HepG2 (cell line): ENCODE data around the gene SC5D. TPM values are rescaled to one million over a fixed set of nuclear protein-coding genes. Genes with fewer than 3 reads are reported as not detected.

Experiments used
- AHR ChIP-seq: IDR thresholded peaks from 2 replicates; pipeline ENCODE4 v1.6.1; 2018; ENCODE audit warnings: missing genetic modification reagents, missing compliant biosample characterization
- ETV5 ChIP-seq: IDR thresholded peaks from 2 replicates; pipeline ENCODE4 v1.6.1; 2018; ENCODE audit warnings: missing biosample characterization, missing genetic modification reagents, inconsistent platforms, borderline replicate concordance
- GATA4 ChIP-seq: sonication (generic); IDR thresholded peaks from 2 replicates; pipeline ENCODE4 v1.6.1; 2016; ENCODE audit warnings: antibody characterized with exemption, low read depth, borderline replicate concordance
- HNRNPK ChIP-seq: fragments of 200-400 bp; formaldehyde crosslinking; IDR thresholded peaks from 2 replicates; pipeline ENCODE4 v1.6.1; 2018; ENCODE audit warnings: low read length, low read depth, moderate library complexity, mild to moderate bottlenecking; ENCODE audit not compliant: poor library complexity, severe bottlenecking
- MAFG ChIP-seq: sonication (generic); formaldehyde crosslinking; IDR thresholded peaks from 2 replicates; pipeline ENCODE4 v1.5.1; 2020; ENCODE audit warnings: mild to moderate bottlenecking, missing genetic modification reagents
- MXD4 ChIP-seq: IDR thresholded peaks from 2 replicates; pipeline ENCODE4 v1.6.1; 2016; ENCODE audit warnings: mild to moderate bottlenecking, missing biosample characterization, missing genetic modification reagents
- NR2F6 ChIP-seq, 2 experiments: IDR thresholded peaks; 2 replicates each; pipeline ENCODE4 v1.6.1; 2016; ENCODE audit warnings: antibody characterized with exemption in 1 of 2, mild to moderate bottlenecking in 1 of 2
- SMYD3 ChIP-seq: sonication (generic); formaldehyde crosslinking; IDR thresholded peaks from 2 replicates; pipeline ENCODE4 v1.8.1; 2023; ENCODE audit warnings: mild to moderate bottlenecking, missing genetic modification reagents
- SP140L ChIP-seq: sonication (generic); formaldehyde crosslinking; IDR thresholded peaks from 2 replicates; pipeline ENCODE4 v1.4.0; 2020; ENCODE audit warnings: missing genetic modification reagents, borderline replicate concordance
- ZNF329 ChIP-seq: sonication (generic); formaldehyde crosslinking; IDR thresholded peaks from 2 replicates; pipeline ENCODE4 v1.9.0; 2021; ENCODE audit warnings: low read depth, mild to moderate bottlenecking, missing genetic modification reagents
- ZNF788 ChIP-seq: sonication (generic); formaldehyde crosslinking; IDR thresholded peaks from 2 replicates; pipeline ENCODE4 v1.5.0; 2020; ENCODE audit warnings: mild to moderate bottlenecking, missing genetic modification reagents, borderline replicate concordance
- polyA plus RNA-seq, 8 experiments: library from polyadenylated mRNA; depleted of rRNA in 3 of 8; stranded (reverse) in 7 of 8; unstranded in 1 of 8; fragments of >200 nt; fragmentation: Illumina TruSeq in 4 of 8; extraction: Trizol in 4 of 8; gene quantifications; 2 replicates each; pipeline versions ENCODE4 v1.2.1 to v1.2.3, GENCODE V29; 2011 to 2016; ENCODE audit warnings: low read depth in 4 of 8, missing spikeins in 1 of 8, mixed read lengths in 1 of 8; ENCODE audit not compliant: insufficient read depth in 1 of 8
- total RNA-seq, 5 experiments: library from RNA; depleted of rRNA; stranded (reverse); fragments of >200 nt; fragmentation: Illumina TruSeq; extraction: Trizol; gene quantifications; 2 replicates each; pipeline ENCODE4 v1.2.3, GENCODE V29; 2016; ENCODE audit warnings: low read depth in 1 of 5
- TF ChIP-seq, protein P1 (sequence below), 2 experiments: IDR thresholded peaks; 2 replicates each; pipeline ENCODE4 v1.6.1; 2011 to 2012; ENCODE audit warnings: low read length in 2 of 2, borderline replicate concordance in 1 of 2, low read depth in 1 of 2, mild to moderate bottlenecking in 1 of 2, moderate library complexity in 1 of 2
- TF ChIP-seq, protein P2 (sequence below): sonication (generic); formaldehyde crosslinking; IDR thresholded peaks from 2 replicates; pipeline ENCODE4 v1.4.0; 2020; ENCODE audit warnings: missing genetic modification reagents
- TF ChIP-seq, protein P3 (sequence below): sonication (generic); formaldehyde crosslinking; IDR thresholded peaks from 2 replicates; pipeline ENCODE4 v1.4.0; 2020; ENCODE audit warnings: mild to moderate bottlenecking, missing genetic modification reagents
- TF ChIP-seq, protein P4 (sequence below): sonication (generic); formaldehyde crosslinking; conservative IDR thresholded peaks from 2 replicates; pipeline ENCODE4 v1.8.0; 2022; ENCODE audit warnings: mild to moderate bottlenecking, moderate library complexity, missing genetic modification reagents
- TF ChIP-seq, protein P5 (sequence below): sonication (generic); formaldehyde crosslinking; IDR thresholded peaks from 2 replicates; pipeline ENCODE4 v1.5.0; 2020; ENCODE audit warnings: missing genetic modification reagents

The SC5D gene
- total and polyA plus RNA-seq, 2 of the 13 experiments (the other 11 are each of a cell fraction or from before 2014, with no cell fraction given): 84.4 to 155 TPM

DNA sequence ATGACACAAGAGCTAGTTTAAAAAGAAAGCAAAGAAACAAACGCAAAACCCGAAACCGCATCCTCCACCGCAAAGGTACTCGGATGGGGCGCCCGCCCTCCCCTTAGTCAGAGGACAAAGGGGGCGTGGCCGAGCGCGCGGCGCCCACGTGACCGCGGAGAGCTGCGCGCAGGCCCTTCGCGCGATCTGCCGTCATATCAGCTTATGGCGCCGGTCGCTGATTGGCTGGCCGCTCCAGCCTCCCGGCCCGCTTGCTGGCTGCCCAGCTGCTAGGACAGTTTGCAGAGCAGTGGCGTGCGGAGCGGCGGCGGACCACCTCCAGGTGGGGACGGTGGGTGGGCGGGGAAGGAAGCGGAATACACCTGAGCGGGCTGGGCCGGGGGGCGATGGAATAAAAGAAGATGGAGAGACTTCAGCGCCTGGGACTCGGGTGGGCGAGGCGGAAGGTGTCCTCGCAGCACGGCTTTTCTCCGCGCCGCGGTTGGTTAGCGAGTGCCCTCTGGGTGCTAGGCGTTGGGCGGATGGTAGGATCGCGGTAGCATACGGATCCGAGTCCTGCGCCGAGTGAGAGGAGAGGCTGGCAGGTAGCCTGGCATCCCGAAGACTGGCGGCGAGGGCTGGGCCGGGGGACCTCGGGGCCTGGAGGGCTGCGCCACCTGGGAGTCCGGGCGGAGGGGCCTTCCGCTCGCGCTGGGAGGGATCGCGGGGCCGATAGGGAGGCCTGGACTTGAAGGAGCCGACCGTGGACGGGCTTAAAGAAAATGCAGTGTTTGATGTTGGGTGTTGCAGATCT, at the start of gene SC5D (continued):
- TF ChIP-seq, protein P1, sequence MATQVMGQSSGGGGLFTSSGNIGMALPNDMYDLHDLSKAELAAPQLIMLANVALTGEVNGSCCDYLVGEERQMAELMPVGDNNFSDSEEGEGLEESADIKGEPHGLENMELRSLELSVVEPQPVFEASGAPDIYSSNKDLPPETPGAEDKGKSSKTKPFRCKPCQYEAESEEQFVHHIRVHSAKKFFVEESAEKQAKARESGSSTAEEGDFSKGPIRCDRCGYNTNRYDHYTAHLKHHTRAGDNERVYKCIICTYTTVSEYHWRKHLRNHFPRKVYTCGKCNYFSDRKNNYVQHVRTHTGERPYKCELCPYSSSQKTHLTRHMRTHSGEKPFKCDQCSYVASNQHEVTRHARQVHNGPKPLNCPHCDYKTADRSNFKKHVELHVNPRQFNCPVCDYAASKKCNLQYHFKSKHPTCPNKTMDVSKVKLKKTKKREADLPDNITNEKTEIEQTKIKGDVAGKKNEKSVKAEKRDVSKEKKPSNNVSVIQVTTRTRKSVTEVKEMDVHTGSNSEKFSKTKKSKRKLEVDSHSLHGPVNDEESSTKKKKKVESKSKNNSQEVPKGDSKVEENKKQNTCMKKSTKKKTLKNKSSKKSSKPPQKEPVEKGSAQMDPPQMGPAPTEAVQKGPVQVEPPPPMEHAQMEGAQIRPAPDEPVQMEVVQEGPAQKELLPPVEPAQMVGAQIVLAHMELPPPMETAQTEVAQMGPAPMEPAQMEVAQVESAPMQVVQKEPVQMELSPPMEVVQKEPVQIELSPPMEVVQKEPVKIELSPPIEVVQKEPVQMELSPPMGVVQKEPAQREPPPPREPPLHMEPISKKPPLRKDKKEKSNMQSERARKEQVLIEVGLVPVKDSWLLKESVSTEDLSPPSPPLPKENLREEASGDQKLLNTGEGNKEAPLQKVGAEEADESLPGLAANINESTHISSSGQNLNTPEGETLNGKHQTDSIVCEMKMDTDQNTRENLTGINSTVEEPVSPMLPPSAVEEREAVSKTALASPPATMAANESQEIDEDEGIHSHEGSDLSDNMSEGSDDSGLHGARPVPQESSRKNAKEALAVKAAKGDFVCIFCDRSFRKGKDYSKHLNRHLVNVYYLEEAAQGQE (IDR thresholded peaks at IDR 0.05; ENCODE audit: borderline replicate concordance in 1 of 2, low read depth in 1 of 2, low read length in 2 of 2): peak in 1 of 2 experiments; percentile 78; a peak in 3 of 4 replicates
- TF ChIP-seq, protein P2, sequence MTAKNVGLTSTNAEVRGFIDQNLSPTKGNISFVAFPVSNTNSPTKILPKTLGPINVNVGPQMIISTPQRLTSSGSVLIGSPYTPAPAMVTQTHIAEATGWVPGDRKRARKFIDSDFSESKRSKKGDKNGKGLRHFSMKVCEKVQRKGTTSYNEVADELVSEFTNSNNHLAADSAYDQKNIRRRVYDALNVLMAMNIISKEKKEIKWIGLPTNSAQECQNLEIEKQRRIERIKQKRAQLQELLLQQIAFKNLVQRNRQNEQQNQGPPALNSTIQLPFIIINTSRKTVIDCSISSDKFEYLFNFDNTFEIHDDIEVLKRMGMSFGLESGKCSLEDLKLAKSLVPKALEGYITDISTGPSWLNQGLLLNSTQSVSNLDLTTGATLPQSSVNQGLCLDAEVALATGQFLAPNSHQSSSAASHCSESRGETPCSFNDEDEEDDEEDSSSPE: peak; percentile 75
- TF ChIP-seq ZNF788: peak; percentile 71; the same call in 1 of the 2 replicates
- peak; percentile 63; the same call in 1 of the 2 replicates for TF ChIP-seq ZNF329
- TF ChIP-seq, protein P3, sequence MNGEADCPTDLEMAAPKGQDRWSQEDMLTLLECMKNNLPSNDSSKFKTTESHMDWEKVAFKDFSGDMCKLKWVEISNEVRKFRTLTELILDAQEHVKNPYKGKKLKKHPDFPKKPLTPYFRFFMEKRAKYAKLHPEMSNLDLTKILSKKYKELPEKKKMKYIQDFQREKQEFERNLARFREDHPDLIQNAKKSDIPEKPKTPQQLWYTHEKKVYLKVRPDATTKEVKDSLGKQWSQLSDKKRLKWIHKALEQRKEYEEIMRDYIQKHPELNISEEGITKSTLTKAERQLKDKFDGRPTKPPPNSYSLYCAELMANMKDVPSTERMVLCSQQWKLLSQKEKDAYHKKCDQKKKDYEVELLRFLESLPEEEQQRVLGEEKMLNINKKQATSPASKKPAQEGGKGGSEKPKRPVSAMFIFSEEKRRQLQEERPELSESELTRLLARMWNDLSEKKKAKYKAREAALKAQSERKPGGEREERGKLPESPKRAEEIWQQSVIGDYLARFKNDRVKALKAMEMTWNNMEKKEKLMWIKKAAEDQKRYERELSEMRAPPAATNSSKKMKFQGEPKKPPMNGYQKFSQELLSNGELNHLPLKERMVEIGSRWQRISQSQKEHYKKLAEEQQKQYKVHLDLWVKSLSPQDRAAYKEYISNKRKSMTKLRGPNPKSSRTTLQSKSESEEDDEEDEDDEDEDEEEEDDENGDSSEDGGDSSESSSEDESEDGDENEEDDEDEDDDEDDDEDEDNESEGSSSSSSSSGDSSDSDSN (CRISPR knock-in tag): peak; percentile 94
- TF ChIP-seq MXD4 (CRISPR knock-in tag): peak; percentile 63; the same call in 1 of the 2 replicates
- peak; percentile 48; the same call in 1 of the 2 replicates for TF ChIP-seq GATA4
- no peak for TF ChIP-seq MAFG (CRISPR knock-in tag)
- TF ChIP-seq SP140L: peak; percentile 35; the same call in 1 of the 2 replicates
- peak; percentile 62 for TF ChIP-seq SMYD3
- TF ChIP-seq AHR (CRISPR knock-in tag): 0 out of 2 replicates have a peak, but pooled peaks have one; percentile 73
- TF ChIP-seq, protein P4, sequence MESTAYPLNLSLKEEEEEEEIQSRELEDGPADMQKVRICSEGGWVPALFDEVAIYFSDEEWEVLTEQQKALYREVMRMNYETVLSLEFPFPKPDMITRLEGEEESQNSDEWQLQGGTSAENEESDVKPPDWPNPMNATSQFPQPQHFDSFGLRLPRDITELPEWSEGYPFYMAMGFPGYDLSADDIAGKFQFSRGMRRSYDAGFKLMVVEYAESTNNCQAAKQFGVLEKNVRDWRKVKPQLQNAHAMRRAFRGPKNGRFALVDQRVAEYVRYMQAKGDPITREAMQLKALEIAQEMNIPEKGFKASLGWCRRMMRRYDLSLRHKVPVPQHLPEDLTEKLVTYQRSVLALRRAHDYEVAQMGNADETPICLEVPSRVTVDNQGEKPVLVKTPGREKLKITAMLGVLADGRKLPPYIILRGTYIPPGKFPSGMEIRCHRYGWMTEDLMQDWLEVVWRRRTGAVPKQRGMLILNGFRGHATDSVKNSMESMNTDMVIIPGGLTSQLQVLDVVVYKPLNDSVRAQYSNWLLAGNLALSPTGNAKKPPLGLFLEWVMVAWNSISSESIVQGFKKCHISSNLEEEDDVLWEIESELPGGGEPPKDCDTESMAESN (CRISPR knock-in tag): peak; percentile 50; the same call in 1 of the 2 replicates
- TF ChIP-seq ETV5 (CRISPR knock-in tag): peak; percentile 21
- peak; percentile 75 for TF ChIP-seq HNRNPK
- TF ChIP-seq NR2F6 (IDR thresholded peaks at IDR 0.05): no peak
- peak; percentile 35 for TF ChIP-seq NR2F6 (CRISPR knock-in tag; IDR thresholded peaks at IDR 0.05)
- TF ChIP-seq, protein P5, sequence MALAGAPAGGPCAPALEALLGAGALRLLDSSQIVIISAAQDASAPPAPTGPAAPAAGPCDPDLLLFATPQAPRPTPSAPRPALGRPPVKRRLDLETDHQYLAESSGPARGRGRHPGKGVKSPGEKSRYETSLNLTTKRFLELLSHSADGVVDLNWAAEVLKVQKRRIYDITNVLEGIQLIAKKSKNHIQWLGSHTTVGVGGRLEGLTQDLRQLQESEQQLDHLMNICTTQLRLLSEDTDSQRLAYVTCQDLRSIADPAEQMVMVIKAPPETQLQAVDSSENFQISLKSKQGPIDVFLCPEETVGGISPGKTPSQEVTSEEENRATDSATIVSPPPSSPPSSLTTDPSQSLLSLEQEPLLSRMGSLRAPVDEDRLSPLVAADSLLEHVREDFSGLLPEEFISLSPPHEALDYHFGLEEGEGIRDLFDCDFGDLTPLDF (CRISPR knock-in tag): no peak; the same call in 1 of the 2 replicates
